ENCODE data around the gene CHRNG.
"Not testable (repeated sequence)": the region's sequence is repeated elsewhere in the genome, so short reads cannot be mapped to it uniquely, and the experiment has no call there.

The CHRNG gene

GRCh38 chr2:232545511-232546375, 6.3 kb downstream of the CHRNG start:
- DNase-seq, result no peak

- DNase-seq, result no peak
Measured at GRCh38 chr2:232547991-232548390, 8.5 kb downstream of the CHRNG start.

- DNase-seq, result no peak
Measured at GRCh38 chr2:232549655-232550353, 10.3 kb downstream of the CHRNG start.

GRCh38 chr2:232550354-232551249, 11.1 kb downstream of the CHRNG start, which contains the start of the genes EIF4E2 and TIGD1:
TSS of gene EIF4E2 (plus strand) at chr2:232550689. CDS start at chr2:232550725, 36 bp downstream.
TSS of gene TIGD1 (minus strand) at chr2:232550557. CDS start at chr2:232549882, 675 bp downstream.
- DNase-seq, result peak; percentile 95

GRCh38 chr2:232551250-232551638, 11.8 kb downstream of the CHRNG start:
- no peak for DNase-seq

- no peak for DNase-seq
Measured at GRCh38 chr2:232551776-232552175, 12.3 kb downstream of the CHRNG start.

- no peak for DNase-seq
Measured at GRCh38 chr2:232556426-232556825, 16.9 kb downstream of the CHRNG start.

- no peak for DNase-seq
Measured at GRCh38 chr2:232562515-232563151, 23.1 kb downstream of the CHRNG start.

- peak; percentile 30 for DNase-seq
Measured at GRCh38 chr2:232563580-232563979, 24.1 kb downstream of the CHRNG start.

- DNase-seq, result no peak
Measured at GRCh38 chr2:232567721-232568120, 28.2 kb downstream of the CHRNG start.

- DNase-seq, result peak; percentile 53
Measured at GRCh38 chr2:232568161-232568560, 28.7 kb downstream of the CHRNG start.

GRCh38 chr2:232569541-232569940, 30.0 kb downstream of the CHRNG start:
- DNase-seq, result no peak

- not testable (repeated sequence) for DNase-seq
Measured at GRCh38 chr2:232570481-232570880, 31.0 kb downstream of the CHRNG start.

GRCh38 chr2:232571026-232571474, 31.6 kb downstream of the CHRNG start:
- DNase-seq, result no peak

- no peak for DNase-seq
Measured at GRCh38 chr2:232573042-232573441, 33.5 kb downstream of the CHRNG start.

- DNase-seq, result no peak
Measured at GRCh38 chr2:232573771-232574435, 34.4 kb downstream of the CHRNG start.

- peak; percentile 23 for DNase-seq
Measured at GRCh38 chr2:232574674-232575403, 35.3 kb downstream of the CHRNG start.

- DNase-seq, result no peak
Measured at GRCh38 chr2:232575404-232575746, 35.9 kb downstream of the CHRNG start.

GRCh38 chr2:232576995-232577394, 37.5 kb downstream of the CHRNG start:
- peak; percentile 36 for DNase-seq

- DNase-seq, result no peak
Measured at GRCh38 chr2:232577841-232578240, 38.3 kb downstream of the CHRNG start.

- no peak for DNase-seq
Measured at GRCh38 chr2:232578626-232579025, 39.1 kb downstream of the CHRNG start.

Measured in fibroblast of skin of right biceps (primary cell).